ENCODE results near the gene IGDCC3.

The IGDCC3 gene

DNA sequence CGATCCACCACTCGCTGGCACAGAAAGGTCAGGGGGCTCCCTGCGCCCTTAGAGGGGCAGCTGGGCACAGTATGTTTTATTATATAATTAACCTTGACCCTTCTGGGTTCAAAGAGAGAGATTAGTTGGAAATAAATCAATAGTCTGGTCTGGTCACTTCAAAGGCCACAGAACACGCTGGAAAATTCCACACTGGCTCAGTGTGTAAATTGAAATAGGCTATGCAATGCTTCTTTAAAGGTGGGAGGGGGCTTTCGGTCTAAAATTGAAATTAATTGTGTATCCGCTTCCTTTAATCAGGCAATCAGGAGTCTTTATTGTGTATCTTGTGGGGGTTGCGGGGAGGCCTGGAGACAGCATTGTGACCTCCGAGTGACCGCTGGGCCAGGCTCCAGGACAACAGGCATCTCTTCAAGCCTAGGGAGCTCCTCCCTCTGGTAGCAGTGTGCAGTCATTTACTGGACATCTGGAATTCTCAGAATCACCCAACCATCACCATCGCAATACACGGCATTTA, 65.3 kb downstream of the IGDCC3 start:
- no peak overlapping the region for H3K4me2 ChIP-seq (ENCODE audit: low read depth, low read length, poor library complexity, severe bottlenecking)

GRCh38 chr15:65311760-65312159, 66.0 kb downstream of the IGDCC3 start:
- Histone ChIP-seq H3F3A (ENCODE audit: insufficient read depth) (peaks cover under 1% of the 10 kb centered on the region; the same call in 1 of the 2 replicates), H4K20me1 (ENCODE audit: low read depth, low read length) (no peaks in the 10 kb centered on the region), H3K9ac (ENCODE audit: low read length) (no peak overlapping the region), H3K4me2 (ENCODE audit: low read depth, low read length, poor library complexity, severe bottlenecking) (no peak overlapping the region), H3K9me2 (replicated peaks; ENCODE audit: insufficient read depth, low read length) (no peaks in the 10 kb centered on the region), H2AFZ (ENCODE audit: low read depth, low read length, severe bottlenecking) (no peak overlapping the region), H3K79me2 (ENCODE audit: insufficient read depth, low read length) (no peaks in the 10 kb centered on the region), H3K27me3 (ENCODE audit: low read length) (no peaks in the 10 kb centered on the region), H3K27ac (ENCODE audit: low read depth, low read length) (no peak overlapping the region), H3K4me3 (ENCODE audit: insufficient read depth, low read length, poor library complexity, severe bottlenecking) (no peak overlapping the region), H3K36me3 (ENCODE audit: low read length) (no peaks in the 10 kb centered on the region), H3K9me3 (ENCODE audit: insufficient read depth, low read length) (no peaks in the 10 kb centered on the region)
- TF ChIP-seq CTCF (IDR thresholded peaks at IDR 0.05; ENCODE audit: insufficient read depth, low read length, poor library complexity, severe bottlenecking) (no peak), EZH2phosphoT487 (conservative IDR thresholded peaks at IDR 0.05; ENCODE audit: low read length) (no peak)

More for the DNA sequence above, 65.3 kb downstream of the IGDCC3 start:
- Histone ChIP-seq H3K27ac (ENCODE audit: low read depth, low read length) (no peak overlapping the region), H3K79me2 (ENCODE audit: insufficient read depth, low read length) (no peaks in the 10 kb centered on the region), H3K27me3 (ENCODE audit: low read length) (no peaks in the 10 kb centered on the region), H3K36me3 (ENCODE audit: low read length) (no peaks in the 10 kb centered on the region), H2AFZ (ENCODE audit: low read depth, low read length, severe bottlenecking) (no peak overlapping the region), H3K9me3 (ENCODE audit: insufficient read depth, low read length) (no peaks in the 10 kb centered on the region), H3K4me3 (ENCODE audit: insufficient read depth, low read length, poor library complexity, severe bottlenecking) (no peak overlapping the region), H3K9me2 (replicated peaks; ENCODE audit: insufficient read depth, low read length) (no peaks in the 10 kb centered on the region), H3F3A (ENCODE audit: insufficient read depth) (no peaks in the 10 kb centered on the region), H4K20me1 (ENCODE audit: low read depth, low read length) (no peaks in the 10 kb centered on the region), H3K9ac (ENCODE audit: low read length) (no peak overlapping the region)
- TF ChIP-seq CTCF (IDR thresholded peaks at IDR 0.05; ENCODE audit: insufficient read depth, low read length, poor library complexity, severe bottlenecking) (no peak), EZH2phosphoT487 (conservative IDR thresholded peaks at IDR 0.05; ENCODE audit: low read length) (no peak)

DNA sequence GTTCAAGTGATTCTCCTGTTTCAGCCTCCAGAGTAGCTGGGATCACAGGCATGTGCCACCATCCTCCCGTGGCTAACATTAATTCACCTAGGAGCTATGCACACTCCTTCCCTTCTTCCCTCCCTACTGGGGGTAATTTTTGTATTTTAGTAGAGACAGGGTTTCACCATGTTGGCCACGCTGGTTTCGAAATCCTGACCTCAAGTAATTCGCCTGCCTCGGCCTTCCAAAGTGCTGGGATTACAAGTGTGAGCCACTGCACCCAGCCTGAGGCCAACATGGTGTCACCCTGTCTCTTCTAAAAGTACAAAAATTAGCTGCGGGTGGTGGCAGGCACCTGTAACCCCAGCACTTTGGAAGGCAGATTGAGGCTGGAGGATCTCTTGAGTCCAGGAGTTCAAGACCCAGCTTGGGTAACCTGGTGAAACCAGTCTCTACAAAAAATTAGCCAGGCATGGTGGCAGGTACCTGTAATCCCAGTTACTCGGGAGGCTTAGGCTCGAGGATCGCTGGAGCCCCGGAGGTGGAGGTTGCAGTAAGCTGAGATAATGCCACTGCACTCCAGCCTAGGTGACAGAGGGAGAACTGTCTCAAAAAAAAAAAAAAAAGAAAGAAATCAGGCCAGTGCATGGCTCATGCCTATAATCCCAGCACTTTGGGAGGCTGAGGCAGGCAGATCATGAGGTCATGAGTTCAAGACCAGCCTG, 67.2 kb downstream of the IGDCC3 start:
- Histone ChIP-seq H2AFZ (ENCODE audit: low read depth, low read length, severe bottlenecking) (no peak overlapping the region), H3K79me2 (ENCODE audit: insufficient read depth, low read length) (no peaks in the 10 kb centered on the region), H3K27ac (ENCODE audit: low read depth, low read length) (no peak overlapping the region), H3K9me3 (ENCODE audit: insufficient read depth, low read length) (no peaks in the 10 kb centered on the region), H3F3A (ENCODE audit: insufficient read depth) (peaks cover 12% of the 10 kb centered on the region), H4K20me1 (ENCODE audit: low read depth, low read length) (no peaks in the 10 kb centered on the region), H3K27me3 (ENCODE audit: low read length) (no peaks in the 10 kb centered on the region), H3K4me3 (ENCODE audit: insufficient read depth, low read length, poor library complexity, severe bottlenecking) (no peak overlapping the region), H3K9ac (ENCODE audit: low read length) (no peak overlapping the region), H3K9me2 (replicated peaks; ENCODE audit: insufficient read depth, low read length) (no peaks in the 10 kb centered on the region), H3K4me2 (ENCODE audit: low read depth, low read length, poor library complexity, severe bottlenecking) (no peak overlapping the region), H3K36me3 (ENCODE audit: low read length) (no peaks in the 10 kb centered on the region)
- TF ChIP-seq EZH2phosphoT487 (conservative IDR thresholded peaks at IDR 0.05; ENCODE audit: low read length) (no peak), CTCF (IDR thresholded peaks at IDR 0.05; ENCODE audit: insufficient read depth, low read length, poor library complexity, severe bottlenecking) (no peak)
